Osteoblast (primary cell): ENCODE results near the gene THRSP. TPM values are rescaled to one million over a fixed set of nuclear protein-coding genes. Genes with fewer than 3 reads are reported as not detected.

Experiments
- DNase-seq: peaks from one replicate; pipeline ENCODE4 v3.0.0; 2011; ENCODE audit warnings: low spot score, mixed read lengths; ENCODE audit not compliant: insufficient read length; ENCODE audit errors: missing footprints
- H2AFZ ChIP-seq: 2 replicates; pipeline ENCODE4 v1.6.0; 2011; ENCODE audit warnings: mild to moderate bottlenecking, low read length
- H3K27ac ChIP-seq: 2 replicates; pipeline ENCODE4 v1.5.1; 2011; ENCODE audit warnings: mild to moderate bottlenecking, low read depth, low read length, moderate library complexity
- H3K27me3 ChIP-seq: 2 replicates; pipeline ENCODE4 v1.6.0; 2012; ENCODE audit warnings: mild to moderate bottlenecking, control low read depth, inconsistent platforms, low read length, moderate library complexity; ENCODE audit not compliant: insufficient read depth
- H3K36me3 ChIP-seq: 2 replicates; pipeline ENCODE4 v1.5.1; 2011; ENCODE audit warnings: mild to moderate bottlenecking, low read length, control low read depth, moderate library complexity; ENCODE audit not compliant: insufficient read depth
- H3K4me1 ChIP-seq: 2 replicates; pipeline ENCODE4 v1.5.1; 2011; ENCODE audit warnings: mild to moderate bottlenecking, low read length, control low read depth, moderate library complexity; ENCODE audit not compliant: insufficient read depth
- H3K4me2 ChIP-seq: 2 replicates; pipeline ENCODE4 v1.6.0; 2011; ENCODE audit warnings: mild to moderate bottlenecking, low read length; ENCODE audit not compliant: insufficient read depth
- H3K4me3 ChIP-seq: fragments of 200-600 bp; sonication (generic); 3 replicates; pipeline ENCODE4 v1.5.1; 2012; ENCODE audit warnings: mild to moderate bottlenecking, low read length, inconsistent platforms; ENCODE audit not compliant: insufficient read depth
- H3K79me2 ChIP-seq: 2 replicates; pipeline ENCODE4 v1.6.0; 2012; ENCODE audit warnings: mild to moderate bottlenecking, low read length, control low read depth, inconsistent platforms; ENCODE audit not compliant: insufficient read depth
- H3K9me3 ChIP-seq: 2 replicates; pipeline ENCODE4 v1.5.1; 2011; ENCODE audit warnings: low read depth, low read length, control low read depth
- H4K20me1 ChIP-seq: 2 replicates; pipeline ENCODE4 v1.6.0; 2012; ENCODE audit warnings: mild to moderate bottlenecking, low read length, control low read depth; ENCODE audit not compliant: insufficient read depth
- total RNA-seq: library from RNA; depleted of rRNA; stranded (reverse); fragments of >200 nt; gene quantifications from 2 replicates; pipeline ENCODE4 v1.2.3, GENCODE V29; 2012
- TF ChIP-seq, protein P1 (sequence below): IDR thresholded peaks from 2 replicates; pipeline ENCODE4 v1.5.1; 2011; ENCODE audit warnings: mild to moderate bottlenecking, low read depth, low read length, moderate library complexity; ENCODE audit errors: extremely low read depth

Gene THRSP
- total RNA-seq, 1 donor, result not detected

DNA sequence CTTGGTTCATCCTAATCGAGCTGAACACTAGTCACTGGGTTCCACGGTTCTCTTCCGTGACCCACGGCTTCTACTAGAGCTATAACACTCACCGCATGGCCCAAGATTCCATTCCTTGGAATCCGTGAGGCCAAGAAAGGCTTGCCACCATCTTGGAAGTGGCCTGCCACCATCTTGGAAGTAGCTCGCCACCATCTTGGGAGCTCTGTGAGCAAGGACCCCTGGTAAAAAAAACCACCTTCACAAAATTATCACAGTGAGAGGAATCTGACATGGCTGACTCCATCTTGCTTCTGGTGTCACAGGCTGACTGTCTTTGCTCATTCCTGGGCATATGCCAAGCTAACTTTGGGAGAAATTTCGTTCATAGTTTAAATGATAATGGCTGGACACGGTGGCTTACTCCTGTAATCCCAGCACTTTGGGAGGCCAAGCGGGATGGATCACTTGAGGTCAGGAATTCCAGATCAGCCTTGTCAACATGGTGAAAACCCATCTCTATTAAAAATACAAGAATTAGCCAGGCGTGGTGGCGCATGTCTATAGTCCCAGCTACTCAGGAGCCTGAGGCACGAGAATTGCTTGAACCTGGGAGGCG lies 21.7 kb upstream of the THRSP start:
- Histone ChIP-seq H2AFZ (no peak overlapping the region), H3K36me3 (no peaks in the 10 kb centered on the region)
- no peak for DNase-seq

DNA sequence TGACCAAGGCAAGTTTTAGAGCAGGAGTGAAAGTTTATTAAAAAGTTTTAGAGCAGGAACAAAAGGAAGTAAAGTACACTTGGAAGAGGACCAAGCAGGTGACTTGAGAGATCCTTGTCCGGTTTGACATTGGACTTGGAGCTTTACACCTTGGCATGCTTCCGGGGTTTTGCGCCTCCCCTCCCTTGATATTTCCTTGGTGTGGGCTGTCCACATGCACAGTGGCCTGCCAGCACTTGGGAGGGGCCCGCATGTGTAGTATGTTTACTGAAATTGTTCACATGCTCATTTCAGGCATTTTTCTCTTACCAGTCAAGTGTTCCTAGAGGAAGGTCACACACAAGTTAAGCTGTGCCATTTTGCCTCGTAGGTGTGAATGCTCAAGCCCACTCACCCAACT lies 19.0 kb upstream of the THRSP start:
- H3K79me2 ChIP-seq, result no peaks in the 10 kb centered on the region
- no peaks in the 10 kb centered on the region for H3K9me3 ChIP-seq
- TF ChIP-seq, protein P1, sequence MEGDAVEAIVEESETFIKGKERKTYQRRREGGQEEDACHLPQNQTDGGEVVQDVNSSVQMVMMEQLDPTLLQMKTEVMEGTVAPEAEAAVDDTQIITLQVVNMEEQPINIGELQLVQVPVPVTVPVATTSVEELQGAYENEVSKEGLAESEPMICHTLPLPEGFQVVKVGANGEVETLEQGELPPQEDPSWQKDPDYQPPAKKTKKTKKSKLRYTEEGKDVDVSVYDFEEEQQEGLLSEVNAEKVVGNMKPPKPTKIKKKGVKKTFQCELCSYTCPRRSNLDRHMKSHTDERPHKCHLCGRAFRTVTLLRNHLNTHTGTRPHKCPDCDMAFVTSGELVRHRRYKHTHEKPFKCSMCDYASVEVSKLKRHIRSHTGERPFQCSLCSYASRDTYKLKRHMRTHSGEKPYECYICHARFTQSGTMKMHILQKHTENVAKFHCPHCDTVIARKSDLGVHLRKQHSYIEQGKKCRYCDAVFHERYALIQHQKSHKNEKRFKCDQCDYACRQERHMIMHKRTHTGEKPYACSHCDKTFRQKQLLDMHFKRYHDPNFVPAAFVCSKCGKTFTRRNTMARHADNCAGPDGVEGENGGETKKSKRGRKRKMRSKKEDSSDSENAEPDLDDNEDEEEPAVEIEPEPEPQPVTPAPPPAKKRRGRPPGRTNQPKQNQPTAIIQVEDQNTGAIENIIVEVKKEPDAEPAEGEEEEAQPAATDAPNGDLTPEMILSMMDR, result no peak
- H3K27ac ChIP-seq, result no peak overlapping the region
- H3K4me1 ChIP-seq, result peaks cover 25% of the 10 kb centered on the region
- H2AFZ ChIP-seq, result no peak overlapping the region
- DNase-seq, result no peak
- H3K4me3 ChIP-seq, result no peak overlapping the region
- H4K20me1 ChIP-seq, result no peaks in the 10 kb centered on the region
- H3K4me2 ChIP-seq, result no peak overlapping the region
- H3K27me3 ChIP-seq, result no peaks in the 10 kb centered on the region
- no peaks in the 10 kb centered on the region for H3K36me3 ChIP-seq

More for the DNA sequence above, 21.7 kb upstream of the THRSP start:
- H4K20me1 ChIP-seq, result no peaks in the 10 kb centered on the region
- no peak overlapping the region for H3K4me2 ChIP-seq
- no peaks in the 10 kb centered on the region for H3K79me2 ChIP-seq
- no peak overlapping the region for H3K4me3 ChIP-seq
- no peaks in the 10 kb centered on the region for H3K27me3 ChIP-seq
- H3K9me3 ChIP-seq, result no peaks in the 10 kb centered on the region
- no peak overlapping the region for H3K27ac ChIP-seq
- H3K4me1 ChIP-seq, result peaks cover 28% of the 10 kb centered on the region
- TF ChIP-seq, protein P1, result no peak

DNA sequence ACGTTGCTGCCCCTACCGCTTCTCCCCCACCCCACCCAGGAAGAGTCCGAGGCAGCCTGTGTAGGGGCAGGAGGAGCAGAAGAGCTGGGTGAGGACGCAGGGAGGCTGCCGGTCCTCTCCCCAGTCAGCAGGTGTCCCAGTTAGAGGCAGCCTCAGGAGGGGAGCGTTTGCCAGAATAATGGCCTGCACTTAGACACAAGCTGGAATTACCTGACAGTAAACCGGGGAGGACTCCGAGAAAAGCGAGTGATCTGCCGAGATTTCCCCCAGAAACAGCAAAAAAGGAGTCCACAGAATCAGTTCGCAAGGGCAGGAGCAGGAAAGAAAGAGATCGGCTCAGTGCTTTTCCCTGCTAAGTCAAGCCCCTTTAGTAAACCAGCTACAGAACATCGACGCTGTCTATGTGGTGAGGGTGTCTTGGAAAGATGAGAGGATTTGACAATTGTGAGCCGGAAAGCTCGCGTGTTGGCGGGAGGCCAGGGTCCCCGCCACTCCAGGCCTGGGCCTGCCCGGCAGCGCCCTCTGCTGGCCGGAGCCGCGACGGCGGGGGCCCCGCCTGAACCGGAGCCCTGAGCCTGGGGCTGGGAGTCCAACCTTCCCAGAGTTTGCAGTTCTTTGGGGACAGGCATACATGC lies 17.7 kb upstream of the THRSP start:
- peak; percentile 94 for DNase-seq
- TF ChIP-seq, protein P1, result peak; percentile 97
- H3K4me2 ChIP-seq, result peak overlapping the region; percentile 100
- no peaks in the 10 kb centered on the region for H3K9me3 ChIP-seq
- peak overlapping the region; percentile 54 for H3K27ac ChIP-seq
- H3K79me2 ChIP-seq, result no peaks in the 10 kb centered on the region
- no peaks in the 10 kb centered on the region for H3K27me3 ChIP-seq
- no peaks in the 10 kb centered on the region for H3K36me3 ChIP-seq
- peak overlapping the region; percentile 80 for H3K4me3 ChIP-seq
- peak overlapping the region; percentile 100 for H2AFZ ChIP-seq
- no peaks in the 10 kb centered on the region for H4K20me1 ChIP-seq
- H3K4me1 ChIP-seq, result peaks cover 14% of the 10 kb centered on the region

DNA sequence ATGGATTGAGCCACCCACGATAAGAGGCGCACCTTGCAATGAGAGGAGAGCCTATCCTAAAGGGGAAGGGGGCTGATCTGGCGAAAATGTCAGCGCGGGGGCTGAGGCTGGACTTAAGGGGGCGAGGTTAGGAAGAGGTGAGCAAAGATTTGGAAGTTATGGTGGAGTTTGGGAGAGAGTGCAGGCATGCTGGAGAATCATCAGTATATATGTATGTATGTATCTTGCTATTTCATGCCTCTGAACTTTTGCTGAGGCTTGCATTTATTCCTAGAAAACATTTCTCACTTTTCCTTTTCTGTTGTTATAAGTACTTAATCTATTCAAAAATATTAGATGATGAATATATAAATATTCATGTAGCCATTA lies 17.2 kb upstream of the THRSP start:
- Histone ChIP-seq H2AFZ (peak overlapping the region; percentile 94), H3K9me3 (no peaks in the 10 kb centered on the region), H4K20me1 (no peaks in the 10 kb centered on the region), H3K27ac (no peak overlapping the region), H3K4me1 (peaks cover 17% of the 10 kb centered on the region), H3K4me3 (peak overlapping the region; percentile 80), H3K27me3 (no peaks in the 10 kb centered on the region), H3K79me2 (no peaks in the 10 kb centered on the region), H3K4me2 (peak overlapping the region; percentile 100), H3K36me3 (no peaks in the 10 kb centered on the region)
- TF ChIP-seq, protein P1, result no peak
- DNase-seq, result no peak
